Measurements from ENCODE around the gene ELFN2.

- TF ChIP-seq CTCF (IDR thresholded peaks at IDR 0.05; ENCODE audit: low read depth, low read length, poor library complexity, severe bottlenecking): no peak
- no peak for TF ChIP-seq EZH2phosphoT487 (IDR thresholded peaks at IDR 0.05; ENCODE audit: borderline replicate concordance, low read length)
These were observed 36.9 kb upstream of the ELFN2 start for GRCh38 chr22:37464181-37464580.

All from DOHH2 (cell line).